GM23248 (cell line): ENCODE results near the gene FGD5. TPM values are rescaled to one million over a fixed set of nuclear protein-coding genes. Genes with fewer than 3 reads are reported as not detected.

Experiments used
- DNase-seq: peaks from one replicate; pipeline ENCODE4 v3.0.0-alpha.2; 2015
- H2AFZ ChIP-seq: fragments of 200-600 bp; sonication (generic); 2 replicates; pipeline ENCODE4 v1.6.1; 2016; ENCODE audit warnings: antibody characterized with exemption
- H3F3A ChIP-seq: fragments of 200-600 bp; sonication (generic); 2 replicates; pipeline ENCODE4 v1.6.1; 2016; ENCODE audit warnings: mild to moderate bottlenecking, antibody characterized with exemption, mixed run types; ENCODE audit not compliant: insufficient read depth
- H3K27ac ChIP-seq: fragments of 200-600 bp; sonication (generic); 2 replicates; pipeline ENCODE4 v1.5.1; 2016; ENCODE audit warnings: mild to moderate bottlenecking
- H3K27me3 ChIP-seq: fragments of 200-600 bp; sonication (generic); replicated peaks from 2 replicates; pipeline ENCODE4 v1.6.1; 2016; ENCODE audit warnings: mild to moderate bottlenecking; ENCODE audit not compliant: insufficient read depth
- H3K36me3 ChIP-seq: fragments of 200-600 bp; sonication (generic); 2 replicates; pipeline ENCODE4 v1.6.1; 2016; ENCODE audit warnings: low read depth, mild to moderate bottlenecking
- H3K4me1 ChIP-seq: fragments of 200-600 bp; sonication (generic); 2 replicates; pipeline ENCODE4 v1.6.1; 2016; ENCODE audit warnings: mild to moderate bottlenecking; ENCODE audit not compliant: insufficient read depth
- H3K4me2 ChIP-seq: fragments of 200-600 bp; sonication (generic); one replicate; pipeline ENCODE4 v1.6.1; 2016; ENCODE audit warnings: mild to moderate bottlenecking; ENCODE audit not compliant: unreplicated experiment
- H3K4me3 ChIP-seq: fragments of 200-600 bp; sonication (generic); 2 replicates; pipeline ENCODE4 v1.5.1; 2016; ENCODE audit warnings: mild to moderate bottlenecking
- H3K79me2 ChIP-seq: fragments of 200-600 bp; sonication (generic); 2 replicates; pipeline ENCODE4 v1.6.1; 2016; ENCODE audit warnings: mild to moderate bottlenecking; ENCODE audit not compliant: insufficient read depth
- H3K9ac ChIP-seq: fragments of 200-600 bp; sonication (generic); 2 replicates; pipeline ENCODE4 v1.6.1; 2016; ENCODE audit warnings: mild to moderate bottlenecking
- H3K9me2 ChIP-seq: fragments of 200-600 bp; sonication (generic); 2 replicates; pipeline ENCODE4 v1.6.1; 2016; ENCODE audit warnings: mixed run types, mild to moderate bottlenecking, moderate library complexity; ENCODE audit not compliant: insufficient read depth
- H3K9me3 ChIP-seq: fragments of 200-600 bp; sonication (generic); one replicate; pipeline ENCODE4 v1.6.1; 2017; ENCODE audit warnings: low read depth
- H4K20me1 ChIP-seq: fragments of 200-600 bp; sonication (generic); 2 replicates; pipeline ENCODE4 v1.6.0; 2016; ENCODE audit not compliant: insufficient read depth
- EZH2 ChIP-seq: fragments of 200-600 bp; sonication (generic); IDR thresholded peaks from 2 replicates; pipeline ENCODE4 v1.6.1; 2018; ENCODE audit warnings: antibody characterized with exemption, mild to moderate bottlenecking; ENCODE audit not compliant: insufficient read depth, poor library complexity, severe bottlenecking
- EZH2phosphoT487 ChIP-seq: fragments of 200-600 bp; sonication (generic); IDR thresholded peaks from 2 replicates; pipeline ENCODE4 v1.6.1; 2018; ENCODE audit warnings: antibody characterized with exemption, moderate library complexity, mild to moderate bottlenecking, low read depth; ENCODE audit not compliant: insufficient read depth
- WGBS, 2 experiments: methylation state at CpG; one replicate each; pipeline ENCODE4 v1.1.6; 2015 to 2017; ENCODE audit warnings: low lambda C conversion rate in 2 of 2, low coverage in 1 of 2; ENCODE audit errors: missing lambda C conversion rate in 2 of 2; 5-methylcytosine and 5-hydroxymethylcytosine counted together
- in situ Hi-C: fragments of 300-500 bp; cut with MboI; formaldehyde crosslinking; loops from 2 replicates; pipeline ENCODE4 v1.15.0; 2020
- polyA plus RNA-seq: library from polyadenylated mRNA; unstranded; fragments of >200 nt; fragmentation: Nextera tagmentation; extraction: Ambion mirVana; gene quantifications from 2 replicates; pipeline ENCODE4 v1.2.1, GENCODE V29; 2016
- total RNA-seq: library from RNA; depleted of rRNA; stranded (reverse); fragments of >200 nt; shearing (Covaris generic); gene quantifications from 2 replicates; pipeline ENCODE4 v1.2.3, GENCODE V29; 2014

The FGD5 gene
- total and polyA plus RNA-seq, 2 experiments from 2014 or later: not detected

DNA sequence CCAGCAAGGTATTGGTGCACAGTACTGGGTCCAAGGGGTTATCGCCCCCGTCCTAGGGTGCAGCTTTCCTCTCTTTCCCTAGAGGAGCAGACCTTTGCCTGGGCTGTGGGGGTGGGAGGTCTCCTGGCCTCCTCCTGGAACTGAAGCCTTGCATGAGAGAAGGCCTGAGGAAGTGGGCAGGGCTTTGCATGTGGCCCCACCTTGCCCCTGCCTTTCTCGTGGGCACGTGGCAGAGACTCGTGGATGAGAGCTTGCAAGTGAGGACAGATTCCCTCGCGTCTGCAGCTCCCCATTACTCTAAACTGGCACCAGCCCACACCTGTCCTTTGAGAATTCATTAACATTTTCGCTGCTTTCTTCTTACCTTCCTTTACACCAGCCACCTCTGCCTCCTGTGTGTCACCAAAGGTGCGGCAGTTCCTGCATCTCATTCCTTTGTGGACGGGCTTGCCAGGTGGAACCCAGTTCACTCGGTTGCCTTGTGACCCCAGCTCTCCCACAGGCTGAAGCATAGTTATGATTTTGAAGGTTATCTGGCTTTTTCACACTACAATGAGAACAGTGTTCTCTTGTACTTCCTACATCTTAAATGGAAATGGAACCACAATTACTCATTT lies 87.7 kb downstream of the FGD5 start:
- Histone ChIP-seq H3F3A (no peaks in the 10 kb centered on the region), H2AFZ (no peak overlapping the region), H3K9me2 (no peaks in the 10 kb centered on the region), H3K27ac (no peak overlapping the region), H3K4me2 (no peak overlapping the region), H3K9me3 (no peaks in the 10 kb centered on the region), H3K4me3 (no peak overlapping the region), H3K36me3 (no peaks in the 10 kb centered on the region), H3K9ac (no peak overlapping the region), H4K20me1 (no peaks in the 10 kb centered on the region), H3K79me2 (no peaks in the 10 kb centered on the region), H3K4me1 (no peaks in the 10 kb centered on the region), H3K27me3 (no peaks in the 10 kb centered on the region)
- no peak for DNase-seq
- WGBS, 2 experiments: 58 to 65% methylated on average over 11 of the region's 11 CpGs
- TF ChIP-seq EZH2: no peak
- TF ChIP-seq EZH2phosphoT487: no peak
- in situ Hi-C loops: loop anchor here (25.0 kb wide), 1 partner anchor 394 kb away; no protein-coding TSS in a partner anchor

GRCh38 chr3:14907043-14907966 lies 88.5 kb downstream of the FGD5 start:
- Histone ChIP-seq H3F3A (no peaks in the 10 kb centered on the region), H3K4me2 (no peak overlapping the region), H3K27me3 (no peaks in the 10 kb centered on the region), H3K4me1 (no peaks in the 10 kb centered on the region), H3K9me2 (no peaks in the 10 kb centered on the region), H3K9ac (no peak overlapping the region), H4K20me1 (no peaks in the 10 kb centered on the region), H3K4me3 (no peak overlapping the region), H3K27ac (no peak overlapping the region), H3K36me3 (no peaks in the 10 kb centered on the region), H3K9me3 (no peaks in the 10 kb centered on the region), H2AFZ (no peak overlapping the region), H3K79me2 (no peaks in the 10 kb centered on the region)
- in situ Hi-C loops: loop anchor here (25.0 kb wide), 1 partner anchor 395 kb away; no protein-coding TSS in a partner anchor
- WGBS, 2 experiments: 65 to 73% methylated on average over 18 of the region's 18 CpGs
- TF ChIP-seq EZH2: no peak
- TF ChIP-seq EZH2phosphoT487: no peak
- DNase-seq: no peak

DNA sequence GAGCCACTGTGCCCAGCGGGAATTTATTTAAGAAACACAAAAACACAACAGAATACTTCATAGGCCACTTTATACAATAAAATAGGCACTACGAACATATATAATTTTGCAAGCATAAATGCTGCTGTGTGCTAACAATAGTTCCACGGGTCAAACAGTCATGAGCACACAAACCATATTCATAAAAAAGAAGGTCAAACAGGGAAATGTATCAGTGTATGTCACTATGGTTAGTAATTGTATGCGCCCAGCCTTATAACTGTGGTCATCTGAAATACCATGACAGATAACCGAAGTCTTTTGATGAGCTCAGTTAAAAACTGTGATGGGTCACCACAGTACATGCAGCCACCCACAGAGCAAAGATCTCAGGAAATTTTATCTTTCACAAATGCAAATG lies 90.5 kb downstream of the FGD5 start:
- Histone ChIP-seq H3K27me3 (no peaks in the 10 kb centered on the region), H3K9ac (no peak overlapping the region), H3K4me1 (no peaks in the 10 kb centered on the region), H3K27ac (no peak overlapping the region), H3K9me2 (no peaks in the 10 kb centered on the region), H3K36me3 (no peaks in the 10 kb centered on the region), H3K4me2 (no peak overlapping the region), H3K79me2 (no peaks in the 10 kb centered on the region), H4K20me1 (no peaks in the 10 kb centered on the region), H3F3A (no peaks in the 10 kb centered on the region), H3K4me3 (no peak overlapping the region), H3K9me3 (no peaks in the 10 kb centered on the region), H2AFZ (no peak overlapping the region)
- in situ Hi-C loops: loop anchor here (25.0 kb wide), 1 partner anchor 397 kb away; no protein-coding TSS in a partner anchor
- no peak for DNase-seq
- no peak for TF ChIP-seq EZH2
- no peak for TF ChIP-seq EZH2phosphoT487
- WGBS, 2 experiments: 75 to 76% methylated on average over 5 of the region's 5 CpGs

- Histone ChIP-seq H3K27ac (no peak overlapping the region), H3K9me3 (no peaks in the 10 kb centered on the region), H4K20me1 (no peaks in the 10 kb centered on the region), H3K79me2 (no peaks in the 10 kb centered on the region), H3K4me3 (no peak overlapping the region), H3K27me3 (0 out of 2 replicates have a peak, but pooled peaks cover 3% of the 10 kb centered on the region), H3F3A (no peaks in the 10 kb centered on the region), H3K9ac (no peak overlapping the region), H3K4me1 (no peaks in the 10 kb centered on the region), H3K36me3 (no peaks in the 10 kb centered on the region), H2AFZ (no peak overlapping the region), H3K9me2 (no peaks in the 10 kb centered on the region), H3K4me2 (no peak overlapping the region)
- no peak for TF ChIP-seq EZH2
- TF ChIP-seq EZH2phosphoT487: no peak
- WGBS, 2 experiments: 67 to 78% methylated on average over 11 of the region's 11 CpGs
- no peak for DNase-seq
- in situ Hi-C loops: loop anchor here (25.0 kb wide), 1 partner anchor 399 kb away; no protein-coding TSS in a partner anchor
Observed at GRCh38 chr3:14911651-14912050, 92.9 kb downstream of the FGD5 start.
